ENCODE results near the gene FEM1B.

Gene FEM1B

GRCh38 chr15:68307131-68307928 is 29.8 kb downstream of the FEM1B start:
- DNase-seq, result no peak
- no peak overlapping the region for H3K27ac ChIP-seq
- no peaks in the 10 kb centered on the region for H3K27me3 ChIP-seq (replicated peaks)
- no peak overlapping the region for H3K4me3 ChIP-seq (ENCODE audit: low read depth, low read length)
- in situ Hi-C loops (cut with HindIII; ENCODE audit: low pct_ligation_motif_present, low sequenced_read_pairs), result no loop called here
- TF ChIP-seq CTCF (IDR thresholded peaks at IDR 0.05; ENCODE audit: low read depth, low read length, missing control alignments), result no peak
- peaks cover 69% of the 10 kb centered on the region for H3K36me3 ChIP-seq (replicated peaks)

- H3K36me3 ChIP-seq (replicated peaks), result peaks cover 67% of the 10 kb centered on the region
Measured at GRCh38 chr15:68309024-68309423, 31.5 kb downstream of the FEM1B start.

GRCh38 chr15:68310178-68310803 is 32.7 kb downstream of the FEM1B start:
- no peak for TF ChIP-seq CTCF (IDR thresholded peaks at IDR 0.05; ENCODE audit: low read depth, low read length, missing control alignments)
- in situ Hi-C loops (cut with HindIII; ENCODE audit: low pct_ligation_motif_present, low sequenced_read_pairs), result no loop called here
- peaks cover 64% of the 10 kb centered on the region for H3K36me3 ChIP-seq (replicated peaks)
- H3K4me3 ChIP-seq (ENCODE audit: low read depth, low read length), result no peak overlapping the region
- DNase-seq, result no peak
- H3K27ac ChIP-seq, result no peak overlapping the region
- no peaks in the 10 kb centered on the region for H3K27me3 ChIP-seq (replicated peaks)

More at GRCh38 chr15:68309024-68309423, 31.5 kb downstream of the FEM1B start:
- TF ChIP-seq CTCF (IDR thresholded peaks at IDR 0.05; ENCODE audit: low read depth, low read length, missing control alignments), result no peak
- no peak for DNase-seq
- Histone ChIP-seq H3K27ac (peak overlapping the region; percentile 27), H3K27me3 (replicated peaks) (no peaks in the 10 kb centered on the region), H3K4me3 (ENCODE audit: low read depth, low read length) (no peak overlapping the region)
- in situ Hi-C loops (cut with HindIII; ENCODE audit: low pct_ligation_motif_present, low sequenced_read_pairs), result no loop called here

GRCh38 chr15:68310804-68311463 is 33.4 kb downstream of the FEM1B start:
- DNase-seq, result no peak
- Histone ChIP-seq H3K27ac (no peak overlapping the region), H3K27me3 (replicated peaks) (no peaks in the 10 kb centered on the region), H3K36me3 (replicated peaks) (peaks cover 62% of the 10 kb centered on the region), H3K4me3 (ENCODE audit: low read depth, low read length) (no peak overlapping the region)
- in situ Hi-C loops (cut with HindIII; ENCODE audit: low pct_ligation_motif_present, low sequenced_read_pairs), result no loop called here
- TF ChIP-seq CTCF (IDR thresholded peaks at IDR 0.05; ENCODE audit: low read depth, low read length, missing control alignments), result no peak

- Histone ChIP-seq H3K27ac (no peak overlapping the region), H3K27me3 (replicated peaks) (no peaks in the 10 kb centered on the region), H3K36me3 (replicated peaks) (peaks cover 59% of the 10 kb centered on the region), H3K4me3 (ENCODE audit: low read depth, low read length) (no peak overlapping the region)
- no peak for TF ChIP-seq CTCF (IDR thresholded peaks at IDR 0.05; ENCODE audit: low read depth, low read length, missing control alignments)
- DNase-seq, result no peak
- in situ Hi-C loops (cut with HindIII; ENCODE audit: low pct_ligation_motif_present, low sequenced_read_pairs), result no loop called here
Measured at GRCh38 chr15:68311464-68311835, 33.9 kb downstream of the FEM1B start.

All from brain microvascular endothelial cell (primary cell).